NCI-H82 treated with DMSO at 0.1 percent for 48 hours (cell line): ENCODE data around the gene ZC3H6.
"Not testable (repeated sequence)": the region's sequence is repeated elsewhere in the genome, so short reads cannot be mapped to it uniquely, and the experiment has no call there.

Experiments
- DNase-seq: peaks from one replicate; lab custom pipeline; 2025; ENCODE audit not compliant: unreplicated experiment; lab: John Stamatoyannopoulos, UW

ZC3H6 gene

GRCh38 chr2:112275887-112276773, 733 bp downstream of the ZC3H6 start:
- DNase-seq = peak; percentile 50

GRCh38 chr2:112276954-112277353, 1.6 kb downstream of the ZC3H6 start:
- DNase-seq = no peak

DNA sequence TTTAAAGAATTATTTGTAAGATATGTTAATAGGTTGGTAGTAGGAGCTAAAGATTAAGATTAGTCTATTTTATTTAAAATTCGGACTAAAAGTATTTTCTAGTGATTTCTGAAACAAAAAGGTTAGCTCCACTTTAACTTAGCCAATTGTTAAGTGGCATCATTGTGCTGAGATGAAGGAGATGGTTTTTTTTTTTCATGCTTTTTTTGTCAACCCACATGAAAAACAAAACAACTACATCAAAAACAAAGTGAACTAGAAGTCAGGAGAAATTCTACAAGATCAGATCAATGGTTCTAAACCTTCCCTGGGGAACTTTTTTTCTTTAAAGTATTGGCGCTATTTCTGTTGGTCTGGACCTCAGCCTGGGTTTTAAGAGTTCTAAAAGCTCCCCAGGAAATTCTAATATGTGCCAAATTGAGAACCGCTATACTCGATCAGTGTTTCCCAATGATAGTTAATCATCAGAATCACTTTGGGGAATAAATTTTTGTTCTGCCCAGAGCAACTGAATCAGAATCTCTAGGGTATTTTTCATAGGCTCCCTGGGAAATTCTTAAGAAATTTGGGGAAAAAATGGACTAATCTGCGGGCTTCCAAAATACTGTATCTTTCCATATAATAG, 2.3 kb downstream of the ZC3H6 start:
- DNase-seq = no peak

DNA sequence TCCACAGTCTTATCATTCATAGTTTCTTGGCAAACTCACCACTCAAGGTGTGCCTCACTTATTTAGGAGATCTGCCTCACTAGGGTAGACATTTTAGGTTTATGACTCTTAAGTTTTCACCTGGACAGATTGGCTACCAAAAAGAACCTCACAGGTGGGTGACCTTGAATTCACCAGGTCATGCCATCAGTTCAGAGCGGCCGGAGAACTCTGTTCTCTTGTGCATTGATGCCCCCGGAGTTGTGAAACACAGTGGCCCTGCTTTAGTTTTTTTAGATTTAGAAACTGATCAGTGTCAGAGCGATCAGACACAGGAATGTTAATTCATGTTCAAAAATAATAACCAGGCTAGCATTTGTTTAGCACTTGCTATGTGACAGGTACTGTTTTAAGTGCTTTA, 6.7 kb downstream of the ZC3H6 start:
- DNase-seq = not testable (repeated sequence)

GRCh38 chr2:112283535-112283934, 8.1 kb downstream of the ZC3H6 start:
- not testable (repeated sequence) for DNase-seq

DNA sequence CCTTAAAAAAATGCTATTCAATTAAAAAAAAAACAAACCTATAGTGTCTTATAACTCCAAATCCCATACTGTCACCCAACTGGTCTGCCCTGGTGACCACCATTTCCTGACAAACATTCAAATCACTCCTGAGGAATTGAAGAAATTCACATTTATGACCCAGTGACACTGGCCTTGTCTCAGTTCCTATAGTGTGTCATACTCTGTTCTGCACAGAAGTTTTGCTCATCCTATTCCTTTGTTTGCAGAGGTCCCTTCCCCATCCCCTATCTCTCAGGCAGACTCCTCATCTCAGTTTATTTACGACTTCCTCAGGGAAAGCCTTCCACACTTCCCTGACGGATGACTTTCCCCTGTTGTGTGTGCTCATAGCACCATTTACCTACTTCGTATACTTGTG, 14.7 kb downstream of the ZC3H6 start:
- DNase-seq = no peak

DNA sequence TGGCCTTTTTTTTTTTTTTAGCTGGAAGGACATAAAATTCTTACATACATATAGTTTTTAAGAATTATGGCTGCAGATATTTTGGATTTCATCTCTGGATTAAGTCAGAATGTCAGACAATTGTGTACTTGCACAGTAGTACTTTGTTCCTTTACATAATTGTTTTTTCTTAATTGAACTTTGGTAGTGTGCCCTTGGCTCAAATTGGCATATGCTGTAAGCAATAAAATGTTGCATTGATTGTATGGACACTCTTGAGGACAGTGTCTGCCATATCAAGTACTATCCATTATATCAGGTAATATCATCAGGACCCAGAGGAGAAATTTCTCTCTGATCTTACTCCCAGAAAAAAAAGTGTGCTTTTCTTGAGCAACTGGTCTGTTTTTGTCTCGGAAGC, 15.3 kb downstream of the ZC3H6 start:
- DNase-seq = no peak

GRCh38 chr2:112293636-112294401, 18.4 kb downstream of the ZC3H6 start:
- DNase-seq = no peak

DNA sequence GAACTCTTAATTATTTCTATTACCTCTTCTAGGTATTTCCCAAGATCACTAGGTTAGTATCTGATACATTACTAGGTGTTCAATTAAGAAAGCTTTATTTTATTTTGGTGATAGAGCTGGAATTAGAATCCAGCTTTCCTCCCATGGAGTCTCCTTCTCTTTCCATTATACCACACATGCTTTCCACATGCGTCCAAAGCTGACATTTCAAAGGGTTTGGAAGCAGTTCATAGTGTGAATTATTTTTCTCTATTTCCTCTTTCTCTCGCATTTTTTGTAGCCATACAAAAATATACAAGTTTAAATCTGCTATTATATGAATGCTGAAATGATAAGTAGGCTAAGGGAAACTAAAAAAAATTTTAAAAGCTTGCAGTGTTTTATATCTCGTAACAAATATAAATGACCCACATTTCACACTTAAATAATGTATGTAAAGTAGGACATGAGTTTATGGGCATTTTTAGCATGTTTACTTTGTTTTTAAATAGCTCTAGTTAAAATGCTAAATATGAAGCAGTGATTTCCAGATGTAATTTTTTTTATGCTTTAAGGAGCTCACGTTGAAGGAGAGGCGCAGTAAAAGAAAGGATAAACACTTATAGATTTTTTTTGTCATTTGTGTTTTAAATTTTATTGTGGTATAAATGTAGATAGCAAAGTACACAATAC, 20.1 kb downstream of the ZC3H6 start:
- DNase-seq = no peak

DNA sequence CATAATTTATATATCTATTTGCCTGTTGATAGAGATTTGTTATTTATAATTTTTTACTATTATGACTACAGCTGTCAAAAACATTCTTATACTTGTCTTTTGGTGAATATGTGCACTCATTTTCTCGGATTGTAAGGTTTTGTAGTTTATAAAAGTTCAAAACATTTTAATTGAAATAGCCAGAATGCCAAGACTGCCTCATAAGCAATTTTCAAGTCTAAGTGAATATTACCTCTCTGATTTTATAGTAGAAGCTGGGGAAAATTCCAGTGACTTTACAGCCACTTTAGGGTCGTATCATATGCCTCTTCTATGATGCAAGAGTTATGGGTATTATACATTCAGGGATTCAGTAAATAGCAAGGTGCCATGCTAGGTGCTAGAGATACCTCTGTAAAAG, 21.0 kb downstream of the ZC3H6 start:
- no peak for DNase-seq

- no peak for DNase-seq
Observed at GRCh38 chr2:112301171-112301584, 25.8 kb downstream of the ZC3H6 start.

GRCh38 chr2:112301973-112302372, 26.6 kb downstream of the ZC3H6 start:
- no peak for DNase-seq

DNA sequence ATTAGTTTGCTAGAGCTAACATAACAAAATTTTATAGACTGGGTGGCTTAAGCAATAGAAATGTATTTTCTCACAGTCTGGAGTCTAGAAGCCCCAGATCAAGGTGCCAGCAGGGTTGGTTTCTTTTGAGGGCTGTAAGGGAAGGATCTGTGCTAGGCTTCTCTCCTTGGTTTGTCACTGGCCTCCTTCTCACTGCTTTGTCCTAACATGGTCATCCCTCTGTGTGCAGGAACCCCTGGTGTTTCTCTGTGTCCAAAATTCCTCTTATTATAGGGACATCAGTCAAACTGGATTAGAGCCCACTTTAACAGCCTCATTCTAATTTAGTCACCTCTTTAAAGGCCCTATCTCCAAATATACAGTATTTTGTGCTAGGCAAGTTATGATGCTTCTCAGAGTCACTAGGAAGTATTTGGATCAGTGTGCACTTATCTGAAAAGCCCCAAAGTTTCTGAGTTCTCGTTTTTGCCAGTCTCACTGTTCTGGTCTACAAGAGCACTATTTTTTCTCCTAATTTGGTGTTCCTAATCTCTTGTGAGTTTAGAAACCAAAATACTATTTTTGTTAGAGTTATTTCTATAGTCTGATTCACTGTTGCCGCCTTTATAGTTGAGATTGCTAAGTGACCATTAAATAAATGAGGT, 29.0 kb downstream of the ZC3H6 start:
- no peak for DNase-seq

DNA sequence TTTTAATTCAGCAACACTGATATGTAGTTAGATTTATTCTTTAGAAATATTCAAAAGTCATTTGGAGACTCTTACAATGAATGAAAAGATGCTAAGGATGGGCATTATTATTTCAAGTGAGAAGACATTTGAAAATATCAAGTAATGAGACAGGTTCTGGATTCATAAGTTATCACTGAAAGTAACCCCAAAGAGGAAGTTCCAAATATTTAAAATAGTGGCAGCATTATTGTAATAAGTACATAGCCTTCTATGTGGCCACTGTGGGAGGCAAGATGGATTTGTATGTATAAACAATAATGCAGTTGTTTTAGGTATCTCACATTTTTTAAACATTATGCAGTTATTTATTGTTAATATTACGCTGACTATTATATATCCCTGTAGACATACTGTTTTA, 29.7 kb downstream of the ZC3H6 start:
- DNase-seq = no peak

GRCh38 chr2:112310906-112311305, 35.5 kb downstream of the ZC3H6 start:
- DNase-seq = peak; percentile 4

GRCh38 chr2:112311932-112312331, 36.5 kb downstream of the ZC3H6 start:
- no peak for DNase-seq

GRCh38 chr2:112312821-112313220, 37.4 kb downstream of the ZC3H6 start:
- no peak for DNase-seq

DNA sequence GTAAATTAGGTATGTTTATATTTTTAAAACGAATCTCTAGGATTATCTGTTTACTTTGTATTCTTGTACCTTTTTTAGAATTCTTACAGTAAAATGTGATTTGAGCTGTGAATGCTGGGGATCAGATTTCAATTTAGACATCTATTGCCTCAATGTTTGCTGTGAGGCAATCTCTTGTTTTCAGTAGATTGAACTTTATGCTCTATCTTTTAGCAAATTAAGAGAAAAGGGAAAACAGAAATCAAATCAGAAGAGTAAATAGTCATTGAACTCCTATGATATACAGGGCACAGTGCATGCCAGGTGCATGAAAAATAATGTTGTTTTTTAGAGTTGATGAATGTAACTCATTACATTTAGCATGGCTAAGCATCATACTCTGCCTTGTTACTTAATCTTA, 39.5 kb downstream of the ZC3H6 start:
- DNase-seq = no peak

- no peak for DNase-seq
Observed at GRCh38 chr2:112317303-112318158, 42.1 kb downstream of the ZC3H6 start.

DNA sequence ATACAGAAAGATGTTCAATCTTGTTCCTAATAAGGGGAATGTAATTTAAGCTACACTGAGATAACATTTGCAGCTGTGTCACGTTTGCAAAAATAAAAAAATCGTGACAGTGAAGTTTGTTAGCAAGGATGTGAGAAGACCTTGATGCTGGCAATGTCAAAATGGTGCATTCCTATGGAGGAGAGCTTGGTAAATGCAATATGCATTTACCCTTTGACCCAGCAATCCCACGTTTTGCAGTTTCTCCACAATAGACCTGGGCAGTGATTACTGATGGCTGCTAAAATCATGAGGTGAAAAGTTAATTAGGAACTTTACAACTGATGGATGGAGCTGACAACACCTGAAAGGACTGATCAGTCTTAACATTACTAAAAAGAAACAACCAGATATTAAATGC, 43.1 kb downstream of the ZC3H6 start:
- DNase-seq = no peak
